ENCODE results near the gene USP2.

USP2 gene

DNA sequence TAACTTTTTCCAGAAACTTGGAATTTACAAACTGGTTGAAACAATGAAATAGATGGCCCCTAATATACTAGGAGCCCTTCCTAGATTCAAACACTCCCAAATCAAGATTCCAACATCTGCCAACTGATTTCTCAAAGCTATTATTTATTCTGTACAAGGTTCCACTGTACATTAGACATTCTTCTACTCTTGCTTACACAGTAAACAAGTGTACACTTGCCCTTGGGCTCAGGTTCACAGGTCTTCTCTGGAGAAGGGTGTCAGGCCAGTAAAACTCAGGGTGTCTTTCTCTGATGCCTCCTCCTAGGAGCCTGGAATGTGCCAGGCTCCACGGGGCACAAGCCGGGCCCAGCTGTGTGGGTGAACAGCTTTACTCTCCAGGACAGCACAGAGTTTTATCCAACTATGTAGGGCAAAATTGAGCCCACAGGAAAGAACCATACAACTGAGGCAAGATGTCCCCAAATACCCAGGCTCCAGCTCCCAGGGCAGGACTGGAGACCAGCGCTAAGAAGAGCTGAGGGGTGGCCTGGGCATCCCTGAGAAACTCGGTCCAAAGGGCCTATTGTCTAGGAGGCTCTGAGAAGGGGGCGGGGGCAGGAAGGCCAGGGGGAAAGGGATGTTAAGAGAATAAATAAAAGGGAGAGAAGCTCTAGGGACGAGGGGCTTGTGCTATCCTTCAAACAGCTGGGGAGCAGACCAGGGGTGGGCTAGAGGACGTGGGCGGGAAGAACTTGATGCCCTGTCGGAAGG, 26.2 kb downstream of the USP2 start:
- TF ChIP-seq, protein P1, sequence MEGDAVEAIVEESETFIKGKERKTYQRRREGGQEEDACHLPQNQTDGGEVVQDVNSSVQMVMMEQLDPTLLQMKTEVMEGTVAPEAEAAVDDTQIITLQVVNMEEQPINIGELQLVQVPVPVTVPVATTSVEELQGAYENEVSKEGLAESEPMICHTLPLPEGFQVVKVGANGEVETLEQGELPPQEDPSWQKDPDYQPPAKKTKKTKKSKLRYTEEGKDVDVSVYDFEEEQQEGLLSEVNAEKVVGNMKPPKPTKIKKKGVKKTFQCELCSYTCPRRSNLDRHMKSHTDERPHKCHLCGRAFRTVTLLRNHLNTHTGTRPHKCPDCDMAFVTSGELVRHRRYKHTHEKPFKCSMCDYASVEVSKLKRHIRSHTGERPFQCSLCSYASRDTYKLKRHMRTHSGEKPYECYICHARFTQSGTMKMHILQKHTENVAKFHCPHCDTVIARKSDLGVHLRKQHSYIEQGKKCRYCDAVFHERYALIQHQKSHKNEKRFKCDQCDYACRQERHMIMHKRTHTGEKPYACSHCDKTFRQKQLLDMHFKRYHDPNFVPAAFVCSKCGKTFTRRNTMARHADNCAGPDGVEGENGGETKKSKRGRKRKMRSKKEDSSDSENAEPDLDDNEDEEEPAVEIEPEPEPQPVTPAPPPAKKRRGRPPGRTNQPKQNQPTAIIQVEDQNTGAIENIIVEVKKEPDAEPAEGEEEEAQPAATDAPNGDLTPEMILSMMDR (conservative IDR thresholded peaks at IDR 0.05; ENCODE audit: low read length): no peak
- no peak overlapping the region for H3K4me3 ChIP-seq (ENCODE audit: low read length)
- DNase-seq (ENCODE audit: low read depth): no peak

DNA sequence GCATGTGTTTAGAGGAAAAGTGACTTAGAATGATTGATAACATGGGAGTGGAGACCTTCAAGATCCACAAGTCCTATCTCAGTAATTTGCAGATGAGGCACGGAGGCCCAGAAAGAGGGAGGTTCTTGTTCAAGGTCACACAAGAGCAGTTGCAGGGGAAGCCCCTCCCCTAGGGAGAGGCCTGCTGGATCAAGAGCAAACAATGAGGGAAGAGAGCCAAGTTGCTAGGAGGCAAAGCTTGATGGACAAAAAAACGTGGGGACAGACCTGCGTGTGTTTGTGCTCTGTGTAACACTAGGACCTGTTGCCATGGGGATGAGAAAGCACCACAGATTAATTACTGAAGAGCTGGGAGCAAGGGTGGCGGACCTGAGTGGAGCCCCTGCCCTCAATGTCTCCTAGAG, 28.6 kb downstream of the USP2 start:
- H3K4me3 ChIP-seq (ENCODE audit: low read length): no peak overlapping the region
- TF ChIP-seq, protein P1 (conservative IDR thresholded peaks at IDR 0.05; ENCODE audit: low read length): no peak
- no peak for DNase-seq (ENCODE audit: low read depth)

DNA sequence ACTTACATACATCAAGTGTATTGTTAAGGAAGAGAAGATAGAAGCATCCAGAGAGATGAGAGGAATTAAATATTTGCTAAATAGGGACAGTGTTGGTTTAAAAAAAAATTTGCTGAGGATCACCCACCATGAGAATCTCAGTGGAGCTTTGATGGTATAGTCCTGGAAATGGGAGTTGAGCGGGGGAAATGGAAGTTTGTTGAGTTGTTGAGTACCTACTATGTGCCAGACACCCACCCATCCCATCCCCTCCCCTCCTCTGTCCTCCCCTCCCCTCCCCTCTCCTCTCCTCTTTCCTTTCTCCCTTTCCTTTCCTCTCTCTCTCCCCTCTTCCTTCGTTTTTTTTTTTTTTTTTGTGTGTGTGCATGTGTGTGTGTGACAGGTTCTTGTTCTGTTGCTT, 30.3 kb downstream of the USP2 start:
- no peak for DNase-seq (ENCODE audit: low read depth)
- no peak overlapping the region for H3K4me3 ChIP-seq (ENCODE audit: low read length)
- TF ChIP-seq, protein P1 (conservative IDR thresholded peaks at IDR 0.05; ENCODE audit: low read length): no peak

DNA sequence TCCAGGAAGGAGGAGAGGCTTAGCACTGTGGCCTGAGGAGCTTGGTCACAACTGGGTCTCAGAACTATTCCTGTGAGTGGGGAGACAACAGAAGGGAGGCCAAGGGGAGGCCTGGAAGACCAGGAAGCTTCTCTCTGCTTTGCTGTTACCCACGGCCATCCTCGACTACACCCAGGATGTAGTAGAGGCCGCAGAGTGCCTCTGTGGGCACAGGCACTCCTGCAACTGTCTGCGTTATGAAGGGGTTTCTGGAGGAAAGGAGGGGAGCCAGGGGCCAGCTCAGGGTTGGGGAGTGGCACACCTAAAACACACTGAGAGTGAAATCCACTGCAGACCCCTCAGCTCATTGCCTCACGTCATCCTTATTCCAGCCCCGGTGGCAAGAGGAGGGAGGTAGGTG, 31.2 kb downstream of the USP2 start:
- no peak overlapping the region for H3K4me3 ChIP-seq (ENCODE audit: low read length)
- TF ChIP-seq, protein P1 (conservative IDR thresholded peaks at IDR 0.05; ENCODE audit: low read length): no peak
- no peak for DNase-seq (ENCODE audit: low read depth)

DNA sequence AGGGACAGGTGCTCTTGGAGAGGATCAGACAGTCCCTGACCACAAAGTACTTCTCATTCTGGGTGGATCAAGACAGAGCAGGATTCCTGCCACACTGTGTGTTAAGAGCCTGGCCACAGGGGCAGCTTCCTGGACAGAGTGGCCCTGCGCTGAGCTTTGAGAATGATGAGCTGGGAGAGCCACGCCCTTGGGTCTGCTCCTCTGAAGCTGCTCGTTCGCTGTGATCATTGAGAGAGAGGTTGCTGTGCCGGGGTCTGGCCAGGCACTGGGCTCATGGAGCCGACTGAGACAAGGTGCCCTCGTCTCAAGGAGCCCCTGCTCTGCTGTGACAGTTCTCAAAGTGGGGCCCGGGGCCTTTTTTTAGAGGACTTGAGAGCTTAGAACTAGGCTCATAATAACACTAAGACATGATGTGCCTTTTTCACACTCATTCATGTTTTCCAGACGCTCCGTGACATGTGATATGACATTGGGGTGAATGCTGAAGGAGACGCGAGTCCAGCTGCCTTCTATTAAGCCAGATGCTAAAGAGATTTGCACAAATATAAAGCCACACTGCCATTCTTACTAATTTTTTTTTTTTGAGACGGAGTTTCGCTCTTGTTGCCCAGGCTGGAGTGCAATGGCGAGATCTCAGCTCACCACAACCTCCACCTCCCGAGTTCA, 33.4 kb downstream of the USP2 start:
- H3K4me3 ChIP-seq (ENCODE audit: low read length): no peak overlapping the region
- DNase-seq (ENCODE audit: low read depth): no peak
- TF ChIP-seq, protein P1 (conservative IDR thresholded peaks at IDR 0.05; ENCODE audit: low read length): no peak

DNA sequence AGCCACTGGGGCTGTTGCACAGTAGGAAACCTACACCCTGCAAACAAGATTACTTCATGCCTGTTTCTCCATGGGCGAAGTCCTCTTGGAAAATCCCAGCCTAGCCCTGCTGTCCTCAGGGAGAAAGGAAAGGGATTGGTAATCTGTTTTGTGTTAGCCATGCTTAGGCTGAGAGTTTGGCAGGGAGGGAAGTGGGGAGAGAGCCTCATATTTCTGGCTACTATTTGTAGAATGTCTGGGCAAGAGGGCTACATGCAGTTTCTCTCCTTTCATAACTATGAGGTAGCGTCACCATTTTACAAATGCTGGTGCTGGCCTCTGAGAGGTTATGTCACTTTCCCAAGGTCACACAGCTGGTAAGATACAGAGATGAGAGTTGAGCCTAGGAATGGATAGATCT, 34.2 kb downstream of the USP2 start:
- TF ChIP-seq, protein P1 (conservative IDR thresholded peaks at IDR 0.05; ENCODE audit: low read length): no peak
- H3K4me3 ChIP-seq (ENCODE audit: low read length): no peak overlapping the region
- DNase-seq (ENCODE audit: low read depth): peak; percentile 93

DNA sequence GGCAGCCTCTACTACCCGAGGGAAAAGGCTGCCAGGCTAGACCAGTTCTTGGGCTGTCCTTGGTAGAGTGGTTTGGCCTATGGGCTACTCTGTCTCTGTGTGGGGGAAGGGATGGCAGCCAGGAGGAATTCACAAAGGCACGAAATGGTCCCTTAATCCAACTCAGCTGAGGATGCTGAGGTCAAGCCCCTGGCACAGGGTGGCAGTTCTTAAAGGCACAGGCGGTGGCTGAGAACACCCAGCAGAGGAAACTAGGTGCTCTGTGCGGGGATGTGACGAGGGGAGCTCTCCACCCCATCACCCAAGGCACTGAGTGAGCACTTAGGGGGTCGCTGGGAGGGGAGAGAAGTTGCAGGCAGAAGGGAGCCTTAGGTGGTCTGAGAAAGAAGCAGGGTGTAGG, 34.9 kb downstream of the USP2 start, which contains the start of gene MFRP:
Gene MFRP, minus strand, starts transcription at position 101 of the 400 bp plus-strand sequence. CDS start 192 bp downstream, outside the sequence.
- TF ChIP-seq, protein P1 (conservative IDR thresholded peaks at IDR 0.05; ENCODE audit: low read length): no peak
- H3K4me3 ChIP-seq (ENCODE audit: low read length): no peak within 1 kb of the TSS
- no peak for DNase-seq (ENCODE audit: low read depth)

Data from AG10803 (cell line).